Activated naive CD8-positive, alpha-beta T cell treated with anti-CD3 and anti-CD28 coated beads, Interleukin-2, amount 10 ng/mL, durations not matched to agents 7 days and 5 days (primary cell): ENCODE data around the gene INTS7. TPM values are rescaled to one million over a fixed set of nuclear protein-coding genes. Genes with fewer than 3 reads are reported as not detected.
"Not testable (repeated sequence)": the region's sequence is repeated elsewhere in the genome, so short reads cannot be mapped to it uniquely, and the experiment has no call there.

Source experiments
- ATAC-seq: fragments of 150-1000 bp; cut with Tn5 transposase; one replicate; pipeline ENCODE4 v1.10.0; 2021; ENCODE audit warnings: low read depth, moderate library complexity
- POLR2A ChIA-PET: fragments of 350-600 bp; sonication (Branson Sonifier 250); formaldehyde crosslinking; loops from one replicate; lab custom pipeline; 2021; ENCODE audit warnings: antibody characterized with exemption; lab: Charles Lee
- DNase-seq: peaks from one replicate; pipeline ENCODE4 v3.0.0; 2021
- H3K27ac Mint-ChIP-seq: one replicate; pipeline ENCODE4 v1.8.0; 2022; ENCODE audit warnings: mild to moderate bottlenecking, mixed read lengths
- H3K27me3 Mint-ChIP-seq: one replicate; pipeline ENCODE4 v1.8.0; 2022; ENCODE audit warnings: mild to moderate bottlenecking, moderate library complexity, mixed read lengths
- H3K36me3 Mint-ChIP-seq: one replicate; pipeline ENCODE4 v1.8.0; 2021; ENCODE audit warnings: mild to moderate bottlenecking, mixed read lengths
- H3K4me1 Mint-ChIP-seq: one replicate; pipeline ENCODE4 v1.8.0; 2021; ENCODE audit warnings: mixed read lengths
- H3K4me3 Mint-ChIP-seq: one replicate; pipeline ENCODE4 v1.8.0; 2022; ENCODE audit warnings: mild to moderate bottlenecking, moderate library complexity, mixed read lengths
- H3K9me3 Mint-ChIP-seq: one replicate; pipeline ENCODE4 v1.8.0; 2021; ENCODE audit warnings: mixed read lengths
- total RNA-seq, 2 experiments: library from RNA; stranded (reverse); gene quantifications; one replicate each; pipeline ENCODE4 v1.2.3, GENCODE V29; 2021

The INTS7 gene
- total RNA-seq, 2 experiments from 2014 or later: 22.6 to 23.0 TPM

GRCh38 chr1:211932231-211932932 lies 103.0 kb downstream of the INTS7 start:
- Mint-ChIP-seq H3K36me3 (no peaks in the 10 kb centered on the region), H3K4me3 (no peak overlapping the region), H3K27me3 (peaks cover 8% of the 10 kb centered on the region), H3K27ac (no peak overlapping the region), H3K9me3 (no peaks in the 10 kb centered on the region), H3K4me1 (peaks cover 16% of the 10 kb centered on the region)
- POLR2A ChIA-PET: no interaction called here
- ATAC-seq (no peak), DNase-seq (no peak)

- ATAC-seq (no peak), DNase-seq (no peak)
- no peak overlapping the region for H3K27ac Mint-ChIP-seq
- peaks cover 9% of the 10 kb centered on the region for H3K27me3 Mint-ChIP-seq
- POLR2A ChIA-PET: no interaction called here
- H3K4me3 Mint-ChIP-seq: no peak overlapping the region
- no peaks in the 10 kb centered on the region for H3K36me3 Mint-ChIP-seq
- H3K9me3 Mint-ChIP-seq: no peaks in the 10 kb centered on the region
- H3K4me1 Mint-ChIP-seq: peaks cover 5% of the 10 kb centered on the region
Observed at GRCh38 chr1:211929683-211930082, 105.7 kb downstream of the INTS7 start.

- H3K4me1 Mint-ChIP-seq: peaks cover 5% of the 10 kb centered on the region
- no peak for DNase-seq
- H3K27me3 Mint-ChIP-seq: peaks cover 9% of the 10 kb centered on the region
- H3K9me3 Mint-ChIP-seq: no peaks in the 10 kb centered on the region
- H3K4me3 Mint-ChIP-seq: no peak overlapping the region
- H3K36me3 Mint-ChIP-seq: no peaks in the 10 kb centered on the region
- H3K27ac Mint-ChIP-seq: no peak overlapping the region
- POLR2A ChIA-PET: no interaction called here
- no peak for ATAC-seq
Observed at GRCh38 chr1:211928993-211929637, 106.2 kb downstream of the INTS7 start.

- H3K27ac Mint-ChIP-seq: no peak overlapping the region
- POLR2A ChIA-PET: interaction anchor here (0.7 kb wide), 1 partner anchor 16 kb away, joined by 3 read pairs; no protein-coding TSS in a partner anchor
- DNase-seq: no peak
- H3K4me3 Mint-ChIP-seq: no peak overlapping the region
- ATAC-seq: no peak
- peaks cover 5% of the 10 kb centered on the region for H3K4me1 Mint-ChIP-seq
- H3K27me3 Mint-ChIP-seq: peaks cover 9% of the 10 kb centered on the region
- H3K36me3 Mint-ChIP-seq: no peaks in the 10 kb centered on the region
- no peaks in the 10 kb centered on the region for H3K9me3 Mint-ChIP-seq
Observed at GRCh38 chr1:211928290-211928801, 107.0 kb downstream of the INTS7 start.

- Mint-ChIP-seq H3K4me1 (peaks cover 3% of the 10 kb centered on the region), H3K9me3 (no peaks in the 10 kb centered on the region), H3K36me3 (no peaks in the 10 kb centered on the region), H3K4me3 (no peak overlapping the region), H3K27me3 (peaks cover 15% of the 10 kb centered on the region), H3K27ac (no peak overlapping the region)
- ATAC-seq (no peak), DNase-seq (no peak)
- POLR2A ChIA-PET: no interaction called here
Observed at GRCh38 chr1:211925016-211925415, 110.3 kb downstream of the INTS7 start.

- peaks cover 18% of the 10 kb centered on the region for H3K27me3 Mint-ChIP-seq
- POLR2A ChIA-PET: no interaction called here
- no peaks in the 10 kb centered on the region for H3K9me3 Mint-ChIP-seq
- H3K27ac Mint-ChIP-seq: no peak overlapping the region
- ATAC-seq (no peak), DNase-seq (no peak)
- H3K4me1 Mint-ChIP-seq: peaks cover 2% of the 10 kb centered on the region
- no peak overlapping the region for H3K4me3 Mint-ChIP-seq
- H3K36me3 Mint-ChIP-seq: no peaks in the 10 kb centered on the region
Observed at GRCh38 chr1:211924256-211924655, 111.1 kb downstream of the INTS7 start.

GRCh38 chr1:211923095-211923494 lies 112.3 kb downstream of the INTS7 start:
- H3K9me3 Mint-ChIP-seq: no peaks in the 10 kb centered on the region
- H3K4me3 Mint-ChIP-seq: no peak overlapping the region
- POLR2A ChIA-PET: no interaction called here
- DNase-seq (no peak), ATAC-seq (no peak)
- no peak overlapping the region for H3K27ac Mint-ChIP-seq
- no peaks in the 10 kb centered on the region for H3K4me1 Mint-ChIP-seq
- no peaks in the 10 kb centered on the region for H3K36me3 Mint-ChIP-seq
- H3K27me3 Mint-ChIP-seq: peaks cover 24% of the 10 kb centered on the region

GRCh38 chr1:211921579-211922095 lies 113.7 kb downstream of the INTS7 start:
- peaks cover 30% of the 10 kb centered on the region for H3K27me3 Mint-ChIP-seq
- H3K4me3 Mint-ChIP-seq: no peak overlapping the region
- peaks cover 2% of the 10 kb centered on the region for H3K9me3 Mint-ChIP-seq
- H3K36me3 Mint-ChIP-seq: no peaks in the 10 kb centered on the region
- H3K4me1 Mint-ChIP-seq: no peaks in the 10 kb centered on the region
- DNase-seq: no peak
- H3K27ac Mint-ChIP-seq: no peak overlapping the region
- POLR2A ChIA-PET: no interaction called here
- no peak for ATAC-seq

GRCh38 chr1:211920602-211921226 lies 114.6 kb downstream of the INTS7 start:
- no peak for ATAC-seq
- Mint-ChIP-seq H3K4me1 (no peaks in the 10 kb centered on the region), H3K36me3 (no peaks in the 10 kb centered on the region), H3K4me3 (no peak overlapping the region), H3K9me3 (peaks cover 2% of the 10 kb centered on the region), H3K27me3 (peaks cover 34% of the 10 kb centered on the region), H3K27ac (no peak overlapping the region)
- DNase-seq: no peak
- POLR2A ChIA-PET: no interaction called here

- Mint-ChIP-seq H3K9me3 (peaks cover 2% of the 10 kb centered on the region), H3K4me1 (no peaks in the 10 kb centered on the region), H3K36me3 (no peaks in the 10 kb centered on the region), H3K27me3 (peaks cover 34% of the 10 kb centered on the region), H3K4me3 (no peak overlapping the region), H3K27ac (no peak overlapping the region)
- POLR2A ChIA-PET: no interaction called here
- DNase-seq: no peak
- ATAC-seq: no peak
Observed at GRCh38 chr1:211920141-211920572, 115.2 kb downstream of the INTS7 start.

GRCh38 chr1:211918843-211919414 lies 116.4 kb downstream of the INTS7 start:
- no peaks in the 10 kb centered on the region for H3K36me3 Mint-ChIP-seq
- H3K27me3 Mint-ChIP-seq: peaks cover 35% of the 10 kb centered on the region
- H3K4me1 Mint-ChIP-seq: no peaks in the 10 kb centered on the region
- DNase-seq: no peak
- H3K4me3 Mint-ChIP-seq: no peak overlapping the region
- ATAC-seq: no peak
- H3K9me3 Mint-ChIP-seq: peaks cover 2% of the 10 kb centered on the region
- no peak overlapping the region for H3K27ac Mint-ChIP-seq
- POLR2A ChIA-PET: no interaction called here

GRCh38 chr1:211916458-211916857 lies 118.9 kb downstream of the INTS7 start:
- H3K4me1 Mint-ChIP-seq, ATAC-seq, POLR2A ChIA-PET, H3K27ac Mint-ChIP-seq, H3K36me3 Mint-ChIP-seq, H3K9me3 Mint-ChIP-seq, DNase-seq, H3K4me3 Mint-ChIP-seq: not testable (repeated sequence)
- peaks cover 31% of the 10 kb centered on the region for H3K27me3 Mint-ChIP-seq

- DNase-seq: no peak
Observed at GRCh38 chr1:211915924-211916323, 119.4 kb downstream of the INTS7 start.

More at GRCh38 chr1:211915924-211916323, 119.4 kb downstream of the INTS7 start:
- H3K27me3 Mint-ChIP-seq: peaks cover 31% of the 10 kb centered on the region
- H3K27ac Mint-ChIP-seq: no peak overlapping the region
- POLR2A ChIA-PET: no interaction called here
- H3K4me3 Mint-ChIP-seq: no peak overlapping the region
- peaks cover 5% of the 10 kb centered on the region for H3K9me3 Mint-ChIP-seq
- H3K36me3 Mint-ChIP-seq: no peaks in the 10 kb centered on the region
- H3K4me1 Mint-ChIP-seq: no peaks in the 10 kb centered on the region
- ATAC-seq: no peak
